HEK293T (cell line): ENCODE measurements around the gene AIF1L.

Experiments
- ARNT ChIP-seq: fragments of 450-650 bp; IDR thresholded peaks from 2 replicates; pipeline ENCODE4 v1.6.1; 2017; ENCODE audit warnings: mild to moderate bottlenecking
- BHLHE40 ChIP-seq: fragments of 450-650 bp; IDR thresholded peaks from 2 replicates; pipeline ENCODE4 v1.6.1; 2016; ENCODE audit warnings: mild to moderate bottlenecking, moderate library complexity, borderline replicate concordance
- SP1 ChIP-seq: fragments of 450-650 bp; IDR thresholded peaks from 2 replicates; pipeline ENCODE4 v1.6.1; 2017
- TARDBP ChIP-seq: fragments of 450-650 bp; IDR thresholded peaks from 2 replicates; pipeline ENCODE4 v1.6.1; 2016

DNA sequence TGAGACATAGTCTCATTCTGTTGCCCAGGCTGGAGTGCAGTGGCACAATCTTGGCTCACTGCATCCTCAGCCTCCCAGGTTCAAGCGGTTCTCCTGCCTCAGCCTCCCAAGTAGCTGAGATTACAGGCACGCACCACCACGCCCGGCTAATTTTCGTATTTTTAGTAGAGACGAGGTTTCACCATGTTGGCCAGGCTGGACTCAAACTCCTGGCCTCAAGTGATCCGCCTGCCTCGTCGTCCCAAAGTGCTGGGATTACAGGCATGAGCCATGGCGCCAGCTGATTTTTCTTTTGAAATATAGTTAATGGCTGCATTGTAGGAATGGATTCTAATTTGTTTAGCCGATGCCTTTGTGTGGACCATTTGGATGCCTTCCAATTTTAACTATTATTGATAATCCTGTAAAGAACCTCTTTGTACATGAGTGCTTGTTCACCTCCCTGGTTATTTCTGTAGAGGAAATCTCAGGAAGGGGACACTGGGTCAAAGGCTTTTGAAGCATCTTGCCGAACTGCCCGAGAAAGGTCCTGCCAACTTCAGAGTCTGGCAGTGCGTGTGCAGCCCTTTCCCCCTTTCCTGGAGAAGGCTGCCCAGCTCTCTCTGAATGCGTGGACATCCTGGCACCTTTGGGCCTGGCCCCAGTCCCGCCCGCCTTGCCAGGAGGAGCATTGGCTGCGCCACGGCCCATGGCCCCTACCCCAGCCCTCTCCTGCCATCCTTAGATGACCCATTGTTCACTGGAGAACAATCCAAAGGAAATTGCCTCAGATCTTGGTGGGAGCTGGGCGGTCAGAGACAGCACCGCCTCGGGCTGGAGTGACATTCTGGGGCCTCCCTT lies 20.2 kb downstream of the AIF1L start:
- no peak for TF ChIP-seq SP1
- TF ChIP-seq BHLHE40, result no peak
- no peak for TF ChIP-seq ARNT
- no peak for TF ChIP-seq TARDBP
